ENCODE results near the gene CABP1. TPM values are rescaled to one million over a fixed set of nuclear protein-coding genes. Genes with fewer than 3 reads are reported as not detected.

Gene CABP1
- total and polyA plus RNA-seq, 9 of the 15 experiments (the other 6 are each of a cell fraction or from before 2014, with no cell fraction given): not detected

- BruUV-seq (replicated peaks): no TSS peak
- no peak for DNase-seq (ENCODE audit: extremely low read depth in 1 of 4, low spot score in 3 of 4)
- no peak overlapping the region for H3K27ac ChIP-seq (ENCODE audit: extremely low read depth, low read depth, low read length)
- H3K9me1 ChIP-seq (ENCODE audit: control insufficient read depth, insufficient read depth, low read length): no peaks in the 10 kb centered on the region
- H3K4me2 ChIP-seq (ENCODE audit: insufficient read depth, low read length): no peak overlapping the region
- no peak overlapping the region for H2AFZ ChIP-seq (ENCODE audit: low read depth, low read length)
- 3% methylated on average over 8 of the region's 8 CpGs for WGBS (ENCODE audit: insufficient coverage, low coverage, missing lambda C conversion rate)
- H3K4me1 ChIP-seq (replicated peaks in 1 of 2; ENCODE audit: control insufficient read depth in 2 of 2, insufficient read depth in 2 of 2, low read length in 2 of 2): peaks cover 0 to 5% of the 10 kb centered on the region in 2 experiments; a peak in 2 of 5 replicates
- POLR2A ChIA-PET: interaction anchor here (1.0 kb wide), 1 partner anchor 15 kb away, joined by 3 read pairs; no protein-coding TSS in a partner anchor
- no peaks in the 10 kb centered on the region for H3K36me3 ChIP-seq (ENCODE audit: control insufficient read depth, insufficient read depth, low read length)
- no peak overlapping the region; a peak in 1 of 4 replicates for H3K9ac ChIP-seq (ENCODE audit: insufficient read depth in 1 of 2, low read depth in 2 of 2, low read length in 2 of 2)
- intact Hi-C loops (cut with micrococcal nuclease) (no loop called here), in situ Hi-C loops (cut with MboI) (loop anchor here (25.0 kb wide), 1 partner anchor 322 kb away; the partner anchor contains the start of gene PLA2G1B)
- peaks cover 4% of the 10 kb centered on the region; the same call in 1 of the 2 replicates for H4K20me1 ChIP-seq (replicated peaks; ENCODE audit: control insufficient read depth, insufficient read depth, low read length)
- H3K27me3 ChIP-seq (ENCODE audit: control insufficient read depth in 2 of 2, insufficient read depth in 2 of 2, low read length in 2 of 2): peaks cover 53 to 77% of the 10 kb centered on the region in 2 experiments
- ATAC-seq: no peak
- TF ChIP-seq EGR1 (conservative IDR thresholded peaks at IDR 0.05): no peak
- TF ChIP-seq MAFK (IDR thresholded peaks at IDR 0.05; ENCODE audit: low read length): no peak
- TF ChIP-seq YY1 (IDR thresholded peaks at IDR 0.05; ENCODE audit: borderline replicate concordance in 1 of 3, control insufficient read depth in 1 of 3, extremely low read depth in 1 of 3, insufficient read depth in 3 of 3, insufficient read length in 1 of 3, insufficient replicate concordance in 2 of 3, low read depth in 1 of 3, low read length in 2 of 3): no peak
- no peak for TF ChIP-seq ELF1 (tag; IDR thresholded peaks at IDR 0.05)
- TF ChIP-seq TCF3 (CRISPR knock-in tag; IDR thresholded peaks at IDR 0.05): no peak
- TF ChIP-seq ZNF518B (CRISPR knock-in tag; IDR thresholded peaks at IDR 0.05): no peak
- TF ChIP-seq ZNF79 (CRISPR knock-in tag; IDR thresholded peaks at IDR 0.05; ENCODE audit: low read depth): no peak
- no peak for TF ChIP-seq ARID4B (CRISPR knock-in tag; IDR thresholded peaks at IDR 0.05)
- TF ChIP-seq IRF2 (CRISPR knock-in tag; IDR thresholded peaks at IDR 0.05): no peak
- no peak for TF ChIP-seq DDX20 (tag; IDR thresholded peaks at IDR 0.05; ENCODE audit: low read depth)
- TF ChIP-seq ZSCAN32 (CRISPR knock-in tag; IDR thresholded peaks at IDR 0.05): no peak
- TF ChIP-seq KDM1A (IDR thresholded peaks at IDR 0.05): no peak
- TF ChIP-seq KLF6 (CRISPR knock-in tag; IDR thresholded peaks at IDR 0.05; ENCODE audit: borderline replicate concordance): no peak
- no peak for TF ChIP-seq BRCA1 (IDR thresholded peaks at IDR 0.05)
- TF ChIP-seq BRCA1 (CRISPR knock-in tag; IDR thresholded peaks at IDR 0.05): no peak
- no peaks in the 10 kb centered on the region for H3K9me3 ChIP-seq (replicated peaks; ENCODE audit: control insufficient read depth, insufficient read depth, low read depth, low read length)
- no peaks in the 10 kb centered on the region for H3K79me2 ChIP-seq (ENCODE audit: control insufficient read depth, insufficient read depth, low read length)
- no peak for FAIRE-seq
- H3K4me3 ChIP-seq: no peak overlapping the region
- CTCF ChIA-PET (ENCODE audit: low intra/inter-chr PET ratio): interaction anchor here (0.5 kb wide), 1 partner anchor 10 kb away, joined by 3 read pairs; no protein-coding TSS in a partner anchor
Measured at GRCh38 chr12:120659151-120659525, 18.7 kb downstream of the CABP1 start.
